GM19025 (cell line): ENCODE data around the gene ADCY3.

Source experiments
- ATAC-seq: cut with Tn5 transposase; IDR thresholded peaks from one replicate; pipeline ENCODE4 v1.9.1; 2021; ENCODE audit warnings: mild to moderate bottlenecking, low read depth, moderate library complexity; ENCODE audit not compliant: unreplicated experiment

The ADCY3 gene

DNA sequence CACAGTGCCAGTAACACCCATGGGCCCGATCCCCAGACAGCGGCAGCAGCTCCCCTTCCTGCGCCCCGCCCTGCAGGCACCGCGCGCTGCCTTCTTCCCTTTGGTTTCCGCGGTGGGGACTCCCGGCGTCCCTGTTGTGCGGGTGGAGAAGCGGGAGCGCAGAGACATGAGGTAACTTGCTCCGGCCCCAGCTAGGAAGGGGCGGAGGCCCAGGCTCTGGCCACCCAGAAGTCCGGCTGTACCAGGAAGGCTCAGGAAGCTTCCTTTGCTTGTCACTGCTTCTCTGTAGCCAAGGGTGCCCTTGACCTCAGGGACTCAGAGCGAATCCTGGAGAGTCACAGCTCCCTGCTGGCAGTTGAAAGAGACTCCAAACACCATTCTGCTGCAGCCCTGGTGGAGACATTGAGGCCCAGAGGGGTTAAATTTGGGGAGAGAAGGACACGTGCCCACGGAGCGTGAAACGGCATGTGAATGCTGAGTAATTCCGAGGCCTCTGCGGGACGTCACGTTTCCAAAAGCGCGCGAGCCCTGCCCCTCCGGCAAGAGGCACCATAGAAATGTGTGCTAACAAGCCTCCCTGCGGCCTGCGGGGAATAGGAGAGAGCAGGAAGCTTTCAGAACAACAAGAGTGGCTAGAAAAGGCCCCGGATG is 6.7 kb upstream of the ADCY3 start:
- no peak for ATAC-seq

GRCh38 chr2:24926220-24926601 is 6.2 kb upstream of the ADCY3 start:
- ATAC-seq, result no peak

- no peak for ATAC-seq
These were observed 5.8 kb upstream of the ADCY3 start for GRCh38 chr2:24925815-24926214.

DNA sequence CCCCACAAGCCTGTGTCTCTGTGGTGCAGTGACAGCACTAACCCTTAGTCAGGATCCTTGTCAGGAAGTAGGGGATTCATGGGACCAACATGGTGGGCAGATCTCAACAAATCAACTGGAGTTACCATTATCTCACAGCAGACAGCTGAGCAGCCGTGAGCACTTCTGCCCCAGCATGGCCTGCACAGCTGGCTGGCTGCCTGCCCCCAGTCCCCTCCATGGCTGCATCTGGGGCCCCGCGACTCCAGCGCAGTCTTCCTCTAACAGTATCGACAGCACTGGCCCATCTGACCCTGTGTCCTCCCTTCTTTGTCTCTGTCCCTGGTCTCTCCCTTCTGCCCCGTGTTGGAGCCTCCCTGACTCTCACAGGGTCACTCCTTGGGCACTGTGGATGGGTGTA is 4.7 kb upstream of the ADCY3 start:
- no peak for ATAC-seq

DNA sequence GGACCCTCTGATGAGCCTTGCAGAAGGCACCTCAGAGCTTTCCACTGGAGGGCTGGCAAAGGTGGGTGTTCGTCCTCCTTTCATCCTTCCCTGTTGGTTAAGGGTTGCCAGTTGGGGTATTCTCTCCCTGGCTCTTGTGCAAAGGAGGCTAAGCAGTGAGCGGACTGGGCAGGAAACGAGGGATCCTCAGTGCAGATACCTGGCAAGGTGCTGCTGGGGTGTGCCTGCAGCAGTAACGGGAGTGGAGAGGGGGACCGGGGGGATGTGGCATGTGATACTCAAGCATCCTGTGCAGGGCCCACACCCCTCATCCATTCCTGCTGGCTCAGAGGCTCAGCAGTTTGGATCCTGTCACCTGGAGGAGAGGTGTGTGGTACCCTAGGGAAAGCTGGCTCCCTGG is 4.2 kb upstream of the ADCY3 start:
- ATAC-seq, result no peak

DNA sequence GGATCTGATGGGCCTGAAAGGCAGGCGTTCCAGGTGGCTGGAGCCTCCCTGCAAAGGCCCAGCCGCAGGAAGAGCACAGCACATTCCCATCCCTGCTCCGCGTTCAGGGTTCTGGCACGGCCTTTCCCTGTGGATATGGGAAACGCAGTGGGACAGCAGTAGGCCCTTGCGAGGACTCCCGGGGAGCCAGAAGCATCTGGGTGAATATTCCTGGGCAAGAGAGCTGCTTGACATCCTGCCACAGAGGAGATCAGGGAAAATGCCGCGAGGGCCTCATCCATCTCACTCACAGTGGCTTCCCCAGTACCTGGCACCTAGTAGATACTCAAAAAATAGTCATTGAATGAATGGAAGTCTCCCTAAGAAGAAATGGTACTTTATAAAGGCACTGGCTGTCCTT is 3.1 kb upstream of the ADCY3 start:
- no peak for ATAC-seq

DNA sequence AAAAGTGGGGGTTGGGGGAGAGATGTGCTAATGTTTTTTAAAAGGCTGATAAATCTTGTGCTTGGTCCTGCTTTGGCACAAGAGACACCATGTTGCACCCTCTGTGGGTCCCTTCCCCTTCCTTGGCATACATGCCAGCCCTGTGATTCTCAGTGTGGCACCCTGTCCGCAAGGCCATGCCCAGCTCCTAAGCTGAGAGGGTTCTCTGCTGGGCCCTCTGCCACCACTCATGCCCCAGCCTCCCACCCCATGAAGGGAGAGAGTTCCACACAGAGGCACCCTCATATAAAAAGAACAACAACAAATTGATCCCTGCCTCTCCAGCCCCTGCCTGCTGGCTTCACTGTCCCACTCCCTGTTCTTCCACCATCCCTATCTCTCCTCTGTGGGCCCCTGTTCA is 2.5 kb upstream of the ADCY3 start:
- ATAC-seq, result no peak

DNA sequence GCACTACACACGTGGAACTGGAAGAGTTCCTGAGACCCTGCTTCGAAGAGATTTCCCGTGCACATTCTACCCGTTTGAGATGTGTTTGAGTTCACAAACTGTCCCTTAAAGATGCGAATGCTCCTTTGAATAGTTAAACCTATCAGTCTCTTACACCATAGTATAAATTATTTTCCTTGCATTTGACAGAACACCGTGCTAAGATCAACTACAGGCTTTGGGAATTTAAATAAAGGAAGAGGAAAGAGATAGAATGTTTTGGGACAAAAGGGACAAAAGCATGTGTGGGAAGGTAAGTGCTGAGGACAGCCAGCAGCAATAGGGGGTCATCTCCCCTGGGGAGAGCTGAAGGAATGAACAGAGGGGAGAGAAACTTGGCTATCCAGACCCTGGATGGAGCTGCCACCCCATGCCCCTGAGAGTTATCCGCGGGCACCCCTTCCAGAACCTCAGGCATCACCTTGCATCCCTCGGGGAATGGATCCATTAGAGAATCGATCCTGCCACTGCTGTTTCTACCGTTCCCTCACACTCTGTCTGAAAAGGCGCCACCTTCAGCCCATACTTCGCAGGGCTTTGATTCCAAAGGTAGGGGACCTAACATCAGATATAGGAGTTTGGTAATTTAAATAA is 888 bp upstream of the ADCY3 start:
- ATAC-seq, result no peak

DNA sequence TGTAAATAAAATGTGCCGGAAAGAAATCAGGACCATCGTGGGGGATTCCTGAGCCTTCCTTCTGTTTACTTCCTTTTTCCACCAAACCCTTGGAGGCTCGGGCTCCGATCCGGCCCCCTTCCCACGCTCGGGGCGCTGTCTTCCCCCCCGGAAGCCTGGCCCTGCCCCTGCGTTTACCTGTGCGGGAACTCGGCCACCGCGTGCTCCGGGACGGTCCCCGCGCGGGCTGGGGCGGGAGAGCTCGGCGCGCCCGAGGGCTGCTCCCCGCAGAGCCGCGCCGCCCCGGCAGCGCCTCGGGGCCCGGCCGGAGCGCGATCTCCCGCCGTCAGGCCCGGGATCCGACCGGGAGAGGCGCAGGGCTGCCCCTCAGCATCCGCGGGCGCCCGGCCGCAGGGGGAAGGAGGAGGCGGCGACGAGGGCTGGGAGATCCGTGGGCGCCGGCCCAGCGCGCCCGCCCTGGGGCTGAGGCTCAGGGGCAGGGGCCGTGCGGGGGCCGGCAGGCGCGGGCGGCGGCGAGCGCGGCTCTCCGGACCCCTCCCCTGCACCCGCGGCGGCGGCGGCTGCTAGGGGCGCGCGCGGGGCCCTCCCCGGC is 435 bp downstream of the ADCY3 start:
- peak; percentile 30 for ATAC-seq

GRCh38 chr2:24919037-24919505 is 966 bp downstream of the ADCY3 start:
- no peak for ATAC-seq

- ATAC-seq, result no peak
These were observed 1.6 kb downstream of the ADCY3 start for GRCh38 chr2:24918326-24919036.

GRCh38 chr2:24917731-24918325 is 2.2 kb downstream of the ADCY3 start:
- ATAC-seq, result no peak

GRCh38 chr2:24917086-24917485 is 3.0 kb downstream of the ADCY3 start:
- peak; percentile 40 for ATAC-seq

- no peak for ATAC-seq
These were observed 4.2 kb downstream of the ADCY3 start for GRCh38 chr2:24915796-24916195.

GRCh38 chr2:24915175-24915574 is 4.9 kb downstream of the ADCY3 start:
- no peak for ATAC-seq

DNA sequence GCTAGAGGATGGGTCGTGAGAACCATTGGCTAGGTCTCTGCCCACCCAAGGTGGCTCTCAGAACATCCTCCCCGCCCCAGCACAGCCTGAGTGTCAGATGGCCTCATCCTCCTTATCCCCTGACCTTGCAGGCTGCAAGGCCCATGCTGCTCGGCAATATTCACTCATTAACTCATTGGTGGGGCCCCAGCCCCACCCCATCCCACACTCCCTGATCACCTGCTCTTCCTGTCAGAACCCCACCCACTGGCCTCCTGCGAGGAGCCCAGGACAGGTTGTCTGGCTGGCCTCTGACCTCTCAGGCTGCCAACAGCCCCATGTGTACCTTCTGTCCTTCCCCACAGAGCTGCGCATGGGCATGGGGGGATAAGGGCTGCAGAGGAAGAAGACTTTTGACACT is 5.3 kb downstream of the ADCY3 start:
- ATAC-seq, result no peak

- no peak for ATAC-seq
These were observed 6.1 kb downstream of the ADCY3 start for GRCh38 chr2:24913911-24914310.

DNA sequence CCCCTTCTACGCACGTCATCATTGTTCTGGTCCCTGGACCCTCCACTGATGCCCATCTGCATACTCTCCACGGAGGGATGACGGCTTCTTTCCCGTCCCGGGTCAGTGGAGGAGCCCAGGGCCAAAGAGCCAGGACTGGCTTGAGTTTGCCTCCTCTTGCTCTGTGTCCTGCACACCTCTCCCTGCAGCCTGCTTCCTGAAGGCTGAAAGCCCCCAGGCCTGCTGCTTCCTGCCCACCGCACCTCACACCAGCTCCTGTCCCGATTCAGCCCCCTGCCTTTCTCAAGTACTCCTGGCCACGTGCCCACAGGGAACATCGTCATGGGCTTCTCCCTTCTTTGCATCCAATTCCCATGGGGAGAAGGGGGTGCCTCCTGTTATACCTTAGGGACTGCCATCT is 7.1 kb downstream of the ADCY3 start:
- ATAC-seq, result no peak

GRCh38 chr2:24912523-24912922 is 7.5 kb downstream of the ADCY3 start:
- no peak for ATAC-seq

GRCh38 chr2:24910245-24910644 is 9.8 kb downstream of the ADCY3 start:
- no peak for ATAC-seq

- no peak for ATAC-seq
These were observed 10.4 kb downstream of the ADCY3 start for GRCh38 chr2:24909555-24910177.
